ENCODE results near the gene BRIX1. TPM values are rescaled to one million over a fixed set of nuclear protein-coding genes. Genes with fewer than 3 reads are reported as not detected.
"Not testable (repeated sequence)": the region's sequence is repeated elsewhere in the genome, so short reads cannot be mapped to it uniquely, and the experiment has no call there.

The BRIX1 gene
- total and polyA plus RNA-seq, 2 experiments from 2014 or later, result 72.6 to 171 TPM

DNA sequence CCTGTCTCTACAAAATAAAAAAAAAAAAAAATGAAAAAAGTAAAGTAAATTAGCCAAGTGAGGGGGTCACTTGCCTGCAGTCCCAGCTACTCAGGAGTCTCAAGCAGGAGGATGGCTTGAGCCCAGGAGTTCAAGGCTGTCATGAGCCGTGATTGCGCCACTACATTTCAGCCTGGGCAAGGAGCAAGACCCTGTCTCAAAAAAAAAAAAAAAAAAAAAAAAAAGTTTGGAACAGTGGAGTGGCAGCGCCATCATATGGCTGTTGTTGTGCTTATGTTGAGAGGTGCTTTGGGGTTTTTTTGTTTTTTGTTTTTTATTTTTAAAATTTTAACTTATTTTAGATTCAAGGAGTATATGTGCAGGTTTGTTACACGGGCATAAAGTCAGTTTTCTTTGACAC lies 3.6 kb downstream of the BRIX1 start:
- no peak overlapping the region for H3K27ac Mint-ChIP-seq
- H3K36me3 Mint-ChIP-seq (ENCODE audit: low read depth), result peaks cover 70% of the 10 kb centered on the region
- Histone ChIP-seq H4K20me1 (replicated peaks; ENCODE audit: insufficient read depth) (peaks cover 22% of the 10 kb centered on the region), H3K27ac (ENCODE audit: low read depth) (no peak overlapping the region), H3K4me2 (no peak overlapping the region), H3K79me2 (replicated peaks; ENCODE audit: insufficient read depth) (peaks cover 68% of the 10 kb centered on the region), H3K9me2 (ENCODE audit: insufficient read depth) (no peaks in the 10 kb centered on the region), H3K4me3 (no peak overlapping the region), H3K36me3 (ENCODE audit: insufficient read depth) (peaks cover 59% of the 10 kb centered on the region), H3K27me3 (ENCODE audit: insufficient read depth) (no peaks in the 10 kb centered on the region), H2AFZ (no peak overlapping the region), H3F3A (replicated peaks; ENCODE audit: low read depth) (peaks cover 10% of the 10 kb centered on the region; the same call in 1 of the 2 replicates), H3K4me1 (ENCODE audit: insufficient read depth) (peaks cover 15% of the 10 kb centered on the region)
- DNase-seq (ENCODE audit: low spot score), result peak; percentile 40
- no peak for ATAC-seq
- peaks cover 18% of the 10 kb centered on the region for H3K4me1 Mint-ChIP-seq
- H3K27me3 Mint-ChIP-seq (ENCODE audit: insufficient read depth, low read depth, poor library complexity), result peaks cover 2% of the 10 kb centered on the region
- H3K4me3 Mint-ChIP-seq, result no peak overlapping the region
- TF ChIP-seq, protein P1, sequence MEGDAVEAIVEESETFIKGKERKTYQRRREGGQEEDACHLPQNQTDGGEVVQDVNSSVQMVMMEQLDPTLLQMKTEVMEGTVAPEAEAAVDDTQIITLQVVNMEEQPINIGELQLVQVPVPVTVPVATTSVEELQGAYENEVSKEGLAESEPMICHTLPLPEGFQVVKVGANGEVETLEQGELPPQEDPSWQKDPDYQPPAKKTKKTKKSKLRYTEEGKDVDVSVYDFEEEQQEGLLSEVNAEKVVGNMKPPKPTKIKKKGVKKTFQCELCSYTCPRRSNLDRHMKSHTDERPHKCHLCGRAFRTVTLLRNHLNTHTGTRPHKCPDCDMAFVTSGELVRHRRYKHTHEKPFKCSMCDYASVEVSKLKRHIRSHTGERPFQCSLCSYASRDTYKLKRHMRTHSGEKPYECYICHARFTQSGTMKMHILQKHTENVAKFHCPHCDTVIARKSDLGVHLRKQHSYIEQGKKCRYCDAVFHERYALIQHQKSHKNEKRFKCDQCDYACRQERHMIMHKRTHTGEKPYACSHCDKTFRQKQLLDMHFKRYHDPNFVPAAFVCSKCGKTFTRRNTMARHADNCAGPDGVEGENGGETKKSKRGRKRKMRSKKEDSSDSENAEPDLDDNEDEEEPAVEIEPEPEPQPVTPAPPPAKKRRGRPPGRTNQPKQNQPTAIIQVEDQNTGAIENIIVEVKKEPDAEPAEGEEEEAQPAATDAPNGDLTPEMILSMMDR (conservative IDR thresholded peaks at IDR 0.05; ENCODE audit: low read depth in 2 of 2), result peak; percentile 38 to 39
- TF ChIP-seq EZH2 (IDR thresholded peaks at IDR 0.05; ENCODE audit: low read depth, unreplicated experiment), result no peak
- TF ChIP-seq CREB1 (CRISPR knock-in tag; IDR thresholded peaks at IDR 0.05; ENCODE audit: low read depth), result no peak
- H3K9me3 Mint-ChIP-seq, result no peaks in the 10 kb centered on the region

GRCh38 chr5:34923256-34923655 lies 7.7 kb downstream of the BRIX1 start:
- H3K4me1 ChIP-seq (ENCODE audit: insufficient read depth); H3K27me3 Mint-ChIP-seq (ENCODE audit: insufficient read depth, low read depth, poor library complexity); H3K4me3 ChIP-seq; DNase-seq (ENCODE audit: low spot score); ATAC-seq; H3K4me3 Mint-ChIP-seq; H3K4me1 Mint-ChIP-seq; H3K4me2 ChIP-seq; H3K27ac ChIP-seq (ENCODE audit: low read depth); H3K9me2 ChIP-seq (ENCODE audit: insufficient read depth); H3K27me3 ChIP-seq (ENCODE audit: insufficient read depth); H2AFZ ChIP-seq; H3K9me3 Mint-ChIP-seq; H3K27ac Mint-ChIP-seq: not testable (repeated sequence)
- peaks cover 78% of the 10 kb centered on the region for H3K36me3 ChIP-seq (ENCODE audit: insufficient read depth)
- peaks cover 13% of the 10 kb centered on the region; the same call in 1 of the 2 replicates for H4K20me1 ChIP-seq (replicated peaks; ENCODE audit: insufficient read depth)
- H3K36me3 Mint-ChIP-seq (ENCODE audit: low read depth), result peaks cover 80% of the 10 kb centered on the region
- H3F3A ChIP-seq (replicated peaks; ENCODE audit: low read depth), result peaks cover 13% of the 10 kb centered on the region; the same call in 1 of the 2 replicates
- H3K79me2 ChIP-seq (replicated peaks; ENCODE audit: insufficient read depth), result peaks cover 29% of the 10 kb centered on the region

GRCh38 chr5:34923694-34924461 lies 8.4 kb downstream of the BRIX1 start:
- H3K27me3 Mint-ChIP-seq (ENCODE audit: insufficient read depth, low read depth, poor library complexity), result peaks cover 5% of the 10 kb centered on the region
- H3K9me3 Mint-ChIP-seq, result no peaks in the 10 kb centered on the region
- ATAC-seq (no peak), DNase-seq (ENCODE audit: low spot score) (no peak)
- Histone ChIP-seq H2AFZ (no peak overlapping the region), H3K79me2 (replicated peaks; ENCODE audit: insufficient read depth) (peaks cover 23% of the 10 kb centered on the region), H3K27me3 (ENCODE audit: insufficient read depth) (no peaks in the 10 kb centered on the region), H3K4me2 (no peak overlapping the region), H3K36me3 (ENCODE audit: insufficient read depth) (peaks cover 72% of the 10 kb centered on the region), H3K4me1 (ENCODE audit: insufficient read depth) (no peaks in the 10 kb centered on the region), H3K27ac (ENCODE audit: low read depth) (no peak overlapping the region), H4K20me1 (replicated peaks; ENCODE audit: insufficient read depth) (peaks cover 12% of the 10 kb centered on the region; the same call in 1 of the 2 replicates), H3K4me3 (no peak overlapping the region), H3K9me2 (ENCODE audit: insufficient read depth) (no peaks in the 10 kb centered on the region), H3F3A (replicated peaks; ENCODE audit: low read depth) (peaks cover 17% of the 10 kb centered on the region; the same call in 1 of the 2 replicates)
- no peak overlapping the region for H3K4me3 Mint-ChIP-seq
- H3K4me1 Mint-ChIP-seq, result peaks cover 6% of the 10 kb centered on the region; the same call in 2 of the 3 replicates
- peaks cover 75% of the 10 kb centered on the region for H3K36me3 Mint-ChIP-seq (ENCODE audit: low read depth)
- peak overlapping the region; percentile 32; the same call in 1 of the 2 replicates for H3K27ac Mint-ChIP-seq
- no peak for TF ChIP-seq JUNB (IDR thresholded peaks at IDR 0.05; ENCODE audit: unreplicated experiment)
- TF ChIP-seq NANOG (IDR thresholded peaks at IDR 0.05; ENCODE audit: borderline replicate concordance), result no peak
- TF ChIP-seq ZNF462 (CRISPR knock-in tag; IDR thresholded peaks at IDR 0.05), result no peak
